PFSK-1 (cell line): Measurements from ENCODE around the gene RXRB.

ENCODE experiments used
- FOXP2 ChIP-seq: optimal IDR thresholded peaks from 2 replicates; pipeline ENCODE3; 2011; ENCODE audit warnings: borderline replicate concordance, control low read depth, inconsistent platforms; ENCODE audit not compliant: insufficient read depth; ENCODE audit errors: extremely low read length, extremely low read depth
- TAF1 ChIP-seq: IDR thresholded peaks from 2 replicates; pipeline ENCODE4 v1.6.1; 2012; ENCODE audit warnings: low read length, control low read depth, borderline replicate concordance; ENCODE audit not compliant: insufficient read depth
- TF ChIP-seq, protein P1 (sequence below), 2 experiments: IDR thresholded peaks; 2 replicates each; pipeline versions ENCODE4 v1.6.1 to v1.8.0; 2011 to 2012; ENCODE audit warnings: low read depth in 2 of 2, low read length in 2 of 2, control low read depth in 1 of 2, inconsistent platforms in 1 of 2, mild to moderate bottlenecking in 1 of 2, moderate library complexity in 1 of 2; ENCODE audit not compliant: insufficient read depth in 1 of 2

- TF ChIP-seq FOXP2: no peak
- no peak for TF ChIP-seq TAF1
- TF ChIP-seq, protein P1, sequence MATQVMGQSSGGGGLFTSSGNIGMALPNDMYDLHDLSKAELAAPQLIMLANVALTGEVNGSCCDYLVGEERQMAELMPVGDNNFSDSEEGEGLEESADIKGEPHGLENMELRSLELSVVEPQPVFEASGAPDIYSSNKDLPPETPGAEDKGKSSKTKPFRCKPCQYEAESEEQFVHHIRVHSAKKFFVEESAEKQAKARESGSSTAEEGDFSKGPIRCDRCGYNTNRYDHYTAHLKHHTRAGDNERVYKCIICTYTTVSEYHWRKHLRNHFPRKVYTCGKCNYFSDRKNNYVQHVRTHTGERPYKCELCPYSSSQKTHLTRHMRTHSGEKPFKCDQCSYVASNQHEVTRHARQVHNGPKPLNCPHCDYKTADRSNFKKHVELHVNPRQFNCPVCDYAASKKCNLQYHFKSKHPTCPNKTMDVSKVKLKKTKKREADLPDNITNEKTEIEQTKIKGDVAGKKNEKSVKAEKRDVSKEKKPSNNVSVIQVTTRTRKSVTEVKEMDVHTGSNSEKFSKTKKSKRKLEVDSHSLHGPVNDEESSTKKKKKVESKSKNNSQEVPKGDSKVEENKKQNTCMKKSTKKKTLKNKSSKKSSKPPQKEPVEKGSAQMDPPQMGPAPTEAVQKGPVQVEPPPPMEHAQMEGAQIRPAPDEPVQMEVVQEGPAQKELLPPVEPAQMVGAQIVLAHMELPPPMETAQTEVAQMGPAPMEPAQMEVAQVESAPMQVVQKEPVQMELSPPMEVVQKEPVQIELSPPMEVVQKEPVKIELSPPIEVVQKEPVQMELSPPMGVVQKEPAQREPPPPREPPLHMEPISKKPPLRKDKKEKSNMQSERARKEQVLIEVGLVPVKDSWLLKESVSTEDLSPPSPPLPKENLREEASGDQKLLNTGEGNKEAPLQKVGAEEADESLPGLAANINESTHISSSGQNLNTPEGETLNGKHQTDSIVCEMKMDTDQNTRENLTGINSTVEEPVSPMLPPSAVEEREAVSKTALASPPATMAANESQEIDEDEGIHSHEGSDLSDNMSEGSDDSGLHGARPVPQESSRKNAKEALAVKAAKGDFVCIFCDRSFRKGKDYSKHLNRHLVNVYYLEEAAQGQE (IDR thresholded peaks at IDR 0.05; ENCODE audit: insufficient read depth in 1 of 2, low read depth in 2 of 2, low read length in 2 of 2): no peak
Observed at GRCh38 chr6:33191383-33192104, 8.9 kb downstream of the RXRB start.
